Suprapubic skin (tissue), 3 donors: ENCODE data around the gene EIF4G3.

Source experiments
- CTCF ChIP-seq, 2 donors: fragments of 200-600 bp in 1 of 2; fragments of 450-650 bp in 1 of 2; sonication (generic) in 1 of 2; IDR thresholded peaks; one replicate each; pipeline ENCODE4 v1.5.1; 2016 to 2019; ENCODE audit warnings: antibody characterized with exemption in 2 of 2, mild to moderate bottlenecking in 1 of 2, moderate library complexity in 1 of 2
- POLR2A ChIP-seq, 2 donors: fragments of 450-650 bp; IDR thresholded peaks; one replicate each; pipeline ENCODE4 v1.6.1; 2017; ENCODE audit warnings: antibody characterized with exemption in 2 of 2, mild to moderate bottlenecking in 2 of 2, moderate library complexity in 2 of 2

- TF ChIP-seq CTCF (IDR thresholded peaks at IDR 0.05) (no peak), POLR2A (IDR thresholded peaks at IDR 0.05) (no peak)
Measured at GRCh38 chr1:20950679-20951078, 226.0 kb downstream of the EIF4G3 start.
